HEK293T (cell line): ENCODE measurements around the gene OSBPL2.

Experiments
- CTCF ChIA-PET: fragments of 350-600 bp; formaldehyde crosslinking; extraction: SDS; loops from one replicate; lab custom pipeline; 2021; ENCODE audit warnings: antibody characterized with exemption, inconsistent platforms; lab: Yijun Ruan, JAX
- POLR2A ChIA-PET: fragments of 350-600 bp; formaldehyde crosslinking; extraction: SDS; loops from one replicate; lab custom pipeline; 2020; ENCODE audit warnings: antibody characterized with exemption, inconsistent platforms; lab: Yijun Ruan, JAX
- DNase-seq: peaks from one replicate; pipeline ENCODE4 v3.0.0; 2012; ENCODE audit warnings: mixed read lengths; ENCODE audit errors: extremely low spot score
- ARNT ChIP-seq: fragments of 450-650 bp; IDR thresholded peaks from 2 replicates; pipeline ENCODE4 v1.6.1; 2017; ENCODE audit warnings: mild to moderate bottlenecking
- BHLHE40 ChIP-seq: fragments of 450-650 bp; IDR thresholded peaks from 2 replicates; pipeline ENCODE4 v1.6.1; 2016; ENCODE audit warnings: mild to moderate bottlenecking, moderate library complexity, borderline replicate concordance
- CTBP1 ChIP-seq: fragments of 450-650 bp; IDR thresholded peaks from 2 replicates; pipeline ENCODE4 v1.6.1; 2016; ENCODE audit warnings: borderline replicate concordance
- ELF4 ChIP-seq: fragments of 450-650 bp; IDR thresholded peaks from 2 replicates; pipeline ENCODE4 v1.6.1; 2017; ENCODE audit warnings: antibody characterized with exemption
- FOXA1 ChIP-seq: fragments of 450-650 bp; IDR thresholded peaks from 2 replicates; pipeline ENCODE4 v1.6.1; 2016; ENCODE audit warnings: mild to moderate bottlenecking
- FOXK2 ChIP-seq: fragments of 450-650 bp; IDR thresholded peaks from 2 replicates; pipeline ENCODE4 v1.6.1; 2016; ENCODE audit warnings: mild to moderate bottlenecking
- FOXM1 ChIP-seq: fragments of 450-650 bp; IDR thresholded peaks from 2 replicates; pipeline ENCODE4 v1.6.1; 2017; ENCODE audit warnings: mild to moderate bottlenecking, borderline replicate concordance
- HDGF ChIP-seq: fragments of 450-650 bp; IDR thresholded peaks from 2 replicates; pipeline ENCODE4 v1.6.1; 2017; ENCODE audit warnings: antibody characterized with exemption, borderline replicate concordance
- L3MBTL2 ChIP-seq: fragments of 450-650 bp; conservative IDR thresholded peaks from 2 replicates; pipeline ENCODE4 v1.6.1; 2016; ENCODE audit warnings: mild to moderate bottlenecking
- LEF1 ChIP-seq: fragments of 450-650 bp; IDR thresholded peaks from 2 replicates; pipeline ENCODE4 v1.6.1; 2017; ENCODE audit warnings: mild to moderate bottlenecking, borderline replicate concordance
- NFRKB ChIP-seq: fragments of 450-650 bp; IDR thresholded peaks from 2 replicates; pipeline ENCODE4 v1.6.1; 2016; ENCODE audit warnings: mild to moderate bottlenecking, moderate library complexity
- PKNOX1 ChIP-seq: fragments of 450-650 bp; IDR thresholded peaks from 2 replicates; pipeline ENCODE4 v1.6.1; 2016
- SP1 ChIP-seq: fragments of 450-650 bp; IDR thresholded peaks from 2 replicates; pipeline ENCODE4 v1.6.1; 2017
- SUZ12 ChIP-seq: fragments of 450-650 bp; IDR thresholded peaks from 2 replicates; pipeline ENCODE4 v1.6.1; 2016; ENCODE audit warnings: mild to moderate bottlenecking
- TARDBP ChIP-seq: fragments of 450-650 bp; IDR thresholded peaks from 2 replicates; pipeline ENCODE4 v1.6.1; 2016
- ZNF384 ChIP-seq: fragments of 450-650 bp; IDR thresholded peaks from 2 replicates; pipeline ENCODE4 v1.6.1; 2016

OSBPL2 gene

DNA sequence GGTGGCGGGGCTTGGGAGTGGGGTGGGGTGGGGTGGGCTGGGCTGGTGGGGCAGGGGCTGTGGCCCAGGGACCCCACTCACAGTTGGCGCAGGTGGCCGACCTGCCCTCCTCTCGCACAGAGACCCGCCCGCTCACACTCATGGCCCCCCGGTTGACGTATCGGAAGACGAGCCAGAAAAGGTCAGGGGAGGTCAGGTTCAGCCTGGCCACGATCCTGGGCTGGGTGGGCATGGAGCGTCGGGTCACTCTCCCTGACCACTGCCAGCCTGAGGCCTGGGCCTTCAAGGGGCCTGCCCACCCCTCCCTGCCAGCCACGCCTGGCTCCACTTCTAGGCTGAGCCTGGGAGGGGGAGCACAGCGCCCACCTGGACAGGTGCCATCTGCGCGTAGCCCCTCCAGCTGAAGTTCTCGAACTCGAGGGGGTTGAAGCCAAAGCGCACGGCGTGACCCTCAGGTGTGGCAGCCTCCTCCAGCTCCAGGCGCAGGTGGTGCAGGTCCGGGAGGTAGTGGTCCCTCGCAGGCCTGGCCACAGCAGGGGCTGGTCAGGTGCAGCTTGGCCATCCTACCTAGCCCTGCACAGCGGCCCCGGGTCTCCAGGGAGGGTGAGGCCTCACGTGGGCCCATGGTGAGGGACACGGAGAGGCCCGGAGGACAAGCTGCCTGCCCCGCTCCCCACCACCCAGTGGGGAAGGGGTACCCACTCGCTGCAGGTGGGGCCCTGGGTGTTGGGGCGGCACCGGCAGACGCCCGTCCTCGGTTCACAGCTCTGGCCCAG, 95.7 kb downstream of the OSBPL2 start:
- POLR2A ChIA-PET: no interaction called here
- TF ChIP-seq ARNT (no peak), ELF4 (no peak), FOXM1 (no peak), BHLHE40 (no peak), SP1 (no peak), LEF1 (no peak), PKNOX1 (no peak), FOXA1 (no peak), ZNF384 (no peak), FOXK2 (no peak), CTBP1 (no peak), TARDBP (no peak), HDGF (no peak), SUZ12 (no peak), L3MBTL2 (no peak)
- no peak for DNase-seq
- CTCF ChIA-PET: interaction anchor here (0.6 to 0.8 kb wide), 2 partner anchors 10 to 32 kb away, joined by 3 to 7 read pairs; no protein-coding TSS in a partner anchor

GRCh38 chr20:62334881-62335280, 96.6 kb downstream of the OSBPL2 start:
- CTCF ChIA-PET: interaction anchor here (0.6 to 0.8 kb wide), 2 partner anchors 9 to 31 kb away, joined by 3 to 7 read pairs; no protein-coding TSS in a partner anchor

GRCh38 chr20:62335532-62335931, 97.2 kb downstream of the OSBPL2 start:
- TF ChIP-seq CTBP1: no peak
- no peak for TF ChIP-seq ELF4
- TF ChIP-seq BHLHE40: no peak
- no peak for TF ChIP-seq PKNOX1
- no peak for TF ChIP-seq TARDBP
- TF ChIP-seq SP1: no peak
- no peak for TF ChIP-seq FOXA1
- no peak for TF ChIP-seq ARNT
- TF ChIP-seq L3MBTL2: no peak
- no peak for TF ChIP-seq HDGF
- no peak for TF ChIP-seq FOXK2
- no peak for TF ChIP-seq FOXM1
- TF ChIP-seq LEF1: no peak
- TF ChIP-seq NFRKB: no peak
- TF ChIP-seq SUZ12: no peak
- TF ChIP-seq ZNF384: no peak
- ChIA-PET POLR2A (no interaction called here), CTCF (no interaction called here)
- DNase-seq: no peak

More at GRCh38 chr20:62334881-62335280, 96.6 kb downstream of the OSBPL2 start:
- POLR2A ChIA-PET: no interaction called here
- no peak for TF ChIP-seq LEF1
- no peak for TF ChIP-seq ZNF384
- no peak for TF ChIP-seq NFRKB
- no peak for DNase-seq

- TF ChIP-seq NFRKB: no peak
- no peak for TF ChIP-seq SUZ12
- TF ChIP-seq LEF1: no peak
- no peak for TF ChIP-seq FOXA1
- TF ChIP-seq L3MBTL2: no peak
- no peak for TF ChIP-seq TARDBP
- TF ChIP-seq BHLHE40: no peak
- TF ChIP-seq ARNT: no peak
- no peak for TF ChIP-seq ELF4
- TF ChIP-seq FOXK2: no peak
- TF ChIP-seq SP1: no peak
- TF ChIP-seq ZNF384: no peak
- TF ChIP-seq HDGF: no peak
- TF ChIP-seq CTBP1: no peak
- no peak for TF ChIP-seq PKNOX1
- TF ChIP-seq FOXM1: no peak
- DNase-seq: no peak
- ChIA-PET CTCF (no interaction called here), POLR2A (no interaction called here)
Observed at GRCh38 chr20:62336329-62336728, 98.0 kb downstream of the OSBPL2 start.

- POLR2A ChIA-PET: no interaction called here
- TF ChIP-seq ELF4 (no peak), FOXA1 (no peak), FOXM1 (no peak), LEF1 (no peak), FOXK2 (no peak), ARNT (no peak), SP1 (no peak), CTBP1 (no peak), PKNOX1 (no peak), SUZ12 (no peak), HDGF (no peak), BHLHE40 (no peak), L3MBTL2 (no peak)
- no peak for DNase-seq
- CTCF ChIA-PET: no interaction called here
Observed at GRCh38 chr20:62336775-62337557, 98.6 kb downstream of the OSBPL2 start.
